ENCODE results near the gene HS1BP3. TPM values are rescaled to one million over a fixed set of nuclear protein-coding genes. Genes with fewer than 3 reads are reported as not detected.
A peak's percentile ranks its signal among the peaks of the same experiment; 100 is the strongest.

Gene HS1BP3
- total and polyA plus RNA-seq, 2 donors (not counting 3 experiments of a cell fraction or from before 2014, with no cell fraction given), result 27.4 to 33.1 TPM

- BruUV-seq (replicated peaks), result no TSS peak
- Histone ChIP-seq H3K27me3 (ENCODE audit: control insufficient read depth in 2 of 2, insufficient read depth in 2 of 2, low read length in 2 of 2) (no peaks in the 10 kb centered on the region), H3K27ac (ENCODE audit: insufficient read depth, low read depth, low read length) (peak overlapping the region; percentile 77), H3K9me1 (replicated peaks; ENCODE audit: control insufficient read depth, extremely low read depth, insufficient read depth, low read length) (no peaks in the 10 kb centered on the region), H3K36me3 (ENCODE audit: control insufficient read depth in 2 of 2, extremely low read depth in 1 of 2, insufficient read depth in 2 of 2, low read length in 2 of 2) (peaks cover 0 to 6% of the 10 kb centered on the region in 2 experiments), H3K9me3 (replicated peaks; ENCODE audit: control insufficient read depth, insufficient read depth, low read length) (no peaks in the 10 kb centered on the region), H3K9ac (replicated peaks; ENCODE audit: extremely low read depth, insufficient read depth, low read length) (peak overlapping the region; percentile 55), H3K4me3 (replicated peaks in 1 of 3; ENCODE audit: insufficient read depth in 1 of 3, low read depth in 1 of 3, low read length in 3 of 3) (no peak overlapping the region), H2AFZ (ENCODE audit: low read depth, low read length) (no peak overlapping the region), H4K20me1 (replicated peaks; ENCODE audit: control insufficient read depth, extremely low read depth, insufficient read depth, low read length) (no peaks in the 10 kb centered on the region), H3K4me1 (ENCODE audit: control insufficient read depth, extremely low read depth, insufficient read depth, low read length) (peaks cover 37% of the 10 kb centered on the region), H3K79me2 (ENCODE audit: control insufficient read depth, insufficient read depth, low read length) (no peaks in the 10 kb centered on the region), H3K4me2 (ENCODE audit: insufficient read depth, low read length) (no peak overlapping the region)
- ChIA-PET POLR2A (interaction anchor here (1.0 to 2.3 kb wide), 8 partner anchors 14 to 178 kb away, joined by 3 to 67 read pairs (median 6); partner anchors contain the start of gene RHOB), CTCF (interaction anchor here (0.6 to 3.0 kb wide), 20 partner anchors 8 to 239 kb away, joined by 3 to 20 read pairs (median 8); partner anchors contain the start of gene RHOB)
- intact Hi-C loops (cut with micrococcal nuclease), result no loop called here
- TF ChIP-seq POLR2AphosphoS5 (IDR thresholded peaks at IDR 0.05; ENCODE audit: insufficient read depth, low read depth, low read length) (no peak), GATA2 (IDR thresholded peaks at IDR 0.05; ENCODE audit: insufficient read depth, insufficient read length, low read depth, low read length) (no peak), CTCF (IDR thresholded peaks at IDR 0.05; ENCODE audit: extremely low read depth in 1 of 2, insufficient read depth in 1 of 2, low read depth in 1 of 2, low read length in 2 of 2) (no peak), MAX (IDR thresholded peaks at IDR 0.05; ENCODE audit: insufficient read depth, insufficient read length) (no peak), FOS (IDR thresholded peaks at IDR 0.05; ENCODE audit: borderline replicate concordance, insufficient read depth, low read length) (no peak), POLR2A (IDR thresholded peaks at IDR 0.05; ENCODE audit: low read depth, low read length) (no peak)
- dilution Hi-C loops (cut with MboI; ENCODE audit: extremely low pct_ligation_motif_present, low sequenced_read_pairs), result no loop called here
- DNase-seq (ENCODE audit: low read depth, low spot score), result peak; percentile 86
- peak; percentile 61 for FAIRE-seq
Observed at GRCh38 chr2:20617081-20617575, 33.8 kb downstream of the HS1BP3 start.
